K562 (cell line): ENCODE results near the gene NEURL4. TPM values are rescaled to one million over a fixed set of nuclear protein-coding genes. Genes with fewer than 3 reads are reported as not detected.

Experiments
- ARID1B ChIP-seq: fragments of 450-650 bp; IDR thresholded peaks from 2 replicates; pipeline ENCODE4 v1.6.1; 2016; ENCODE audit warnings: antibody characterized with exemption, mild to moderate bottlenecking, inconsistent platforms
- CCNT2 ChIP-seq: IDR thresholded peaks from 2 replicates; pipeline ENCODE4 v1.6.1; 2011; ENCODE audit warnings: borderline replicate concordance, low read depth, mild to moderate bottlenecking, moderate library complexity, mixed read lengths, low read length; ENCODE audit not compliant: insufficient read length; ENCODE audit errors: extremely low read depth
- DEAF1 ChIP-seq: fragments of 450-650 bp; formaldehyde crosslinking; IDR thresholded peaks from 2 replicates; pipeline ENCODE4 v1.4.0; 2020; ENCODE audit warnings: mild to moderate bottlenecking, moderate library complexity
- GABPB1 ChIP-seq: sonication (generic); formaldehyde crosslinking; IDR thresholded peaks from 2 replicates; pipeline ENCODE4 v1.8.0; 2022; ENCODE audit warnings: mild to moderate bottlenecking, missing genetic modification reagents
- HEY1 ChIP-seq: fragments of 250-450 bp; sonication (Bioruptor Pico); IDR thresholded peaks from 2 replicates; pipeline ENCODE4 v1.5.0; 2020; ENCODE audit warnings: mild to moderate bottlenecking, moderate library complexity, borderline replicate concordance
- HNRNPK ChIP-seq: fragments of 200-400 bp; formaldehyde crosslinking; IDR thresholded peaks from one replicate; pipeline ENCODE4 v1.6.1; 2018; ENCODE audit warnings: mild to moderate bottlenecking, low read depth, low read length; ENCODE audit not compliant: poor library complexity, severe bottlenecking
- KAT2B ChIP-seq: IDR thresholded peaks from one replicate; pipeline ENCODE4 v1.6.1; 2012; ENCODE audit warnings: low read depth, mild to moderate bottlenecking, control low read depth, inconsistent platforms, low read length, moderate library complexity
- NR2F6 ChIP-seq: fragments of 450-650 bp; formaldehyde crosslinking; IDR thresholded peaks from 2 replicates; pipeline ENCODE4 v1.4.0; 2020; ENCODE audit warnings: mild to moderate bottlenecking
- POLR2G ChIP-seq: fragments of 200-400 bp; formaldehyde crosslinking; IDR thresholded peaks from 2 replicates; pipeline ENCODE4 v1.6.1; 2017; ENCODE audit warnings: low read depth, mild to moderate bottlenecking, antibody characterized with exemption, low read length, moderate library complexity
- PTBP1 ChIP-seq: fragments of 200-400 bp; formaldehyde crosslinking; IDR thresholded peaks from 2 replicates; pipeline ENCODE4 v1.6.1; 2017; ENCODE audit warnings: low read depth, low read length
- SRSF3 ChIP-seq: fragments of 200-400 bp; formaldehyde crosslinking; IDR thresholded peaks from 2 replicates; pipeline ENCODE4 v1.6.1; 2016; ENCODE audit warnings: mild to moderate bottlenecking, low read length, moderate library complexity; ENCODE audit not compliant: insufficient read depth
- TAF7 ChIP-seq: fragments of 450-650 bp; IDR thresholded peaks from 2 replicates; pipeline ENCODE4 v1.6.1; 2016; ENCODE audit warnings: missing genetic modification characterization, missing compliant biosample characterization
- TAL1 ChIP-seq: fragments of 450-650 bp; IDR thresholded peaks from 2 replicates; pipeline ENCODE4 v1.6.1; 2016; ENCODE audit warnings: mild to moderate bottlenecking
- XRCC4 ChIP-seq: IDR thresholded peaks from one replicate; pipeline ENCODE4 v1.6.1; 2011; ENCODE audit not compliant: insufficient read depth, insufficient read length; ENCODE audit errors: extremely low read depth
- ZNF282 ChIP-seq: sonication (generic); formaldehyde crosslinking; IDR thresholded peaks from 2 replicates; pipeline ENCODE4 v1.8.1; 2023; ENCODE audit warnings: missing genetic modification reagents
- ZNF398 ChIP-seq: fragments of 250-450 bp; sonication (Bioruptor Pico); IDR thresholded peaks from 2 replicates; pipeline ENCODE4 v1.8.0; 2021; ENCODE audit warnings: moderate library complexity, mild to moderate bottlenecking, inconsistent platforms
- ZNF583 ChIP-seq: fragments of 250-450 bp; sonication (Bioruptor Pico); IDR thresholded peaks from 2 replicates; pipeline ENCODE4 v1.4.0; 2020
- ZNF76 ChIP-seq: fragments of 250-450 bp; sonication (Bioruptor Pico); IDR thresholded peaks from 2 replicates; pipeline ENCODE4 v1.4.0; 2020; ENCODE audit warnings: mild to moderate bottlenecking, moderate library complexity, borderline replicate concordance
- polyA plus RNA-seq, 8 experiments: library from polyadenylated mRNA; depleted of rRNA in 4 of 8; stranded (reverse) in 5 of 8; unstranded in 3 of 8; fragments of >200 nt; fragmentation: Nextera tagmentation in 2 of 8; fragmentation: Illumina TruSeq in 1 of 8; extraction: Ambion mirVana in 2 of 8; extraction: Trizol in 1 of 8; gene quantifications; 2 replicates each; pipeline versions ENCODE4 v1.2.1 to v1.2.3, GENCODE V29; 2011 to 2014; ENCODE audit warnings: inconsistent platforms in 1 of 8, missing spikeins in 1 of 8
- total RNA-seq, 7 experiments: library from RNA; depleted of rRNA in 6 of 7; stranded (reverse); fragments of >200 nt in 6 of 7; fragmentation: Illumina TruSeq in 2 of 7; extraction: Trizol in 2 of 7; gene quantifications; 2 replicates each; pipeline versions ENCODE4 v1.2.1 to v1.2.3, GENCODE V29; 2011 to 2021; ENCODE audit warnings: low replicate concordance in 1 of 7

The NEURL4 gene
- total and polyA plus RNA-seq, 9 of the 15 experiments (the other 6 are each of a cell fraction or from before 2014, with no cell fraction given) = 0.08 to 37.4 (median 11.5) TPM

GRCh38 chr17:7307686-7308624 is 21.2 kb downstream of the NEURL4 start (continued):
- no peak for TF ChIP-seq NR2F6 (CRISPR knock-in tag)
- no peak for TF ChIP-seq TAL1
- TF ChIP-seq HNRNPK = peak; percentile 69
- TF ChIP-seq DEAF1 (CRISPR knock-in tag) = no peak
- TF ChIP-seq ZNF398 (CRISPR knock-in tag) = no peak
- TF ChIP-seq POLR2G = peak; percentile 70
- no peak for TF ChIP-seq ZNF76 (CRISPR knock-in tag)
- 0 out of 2 replicates have a peak, but pooled peaks have one; percentile 63 for TF ChIP-seq SRSF3
- TF ChIP-seq ARID1B = no peak
- TF ChIP-seq XRCC4 = no peak
- TF ChIP-seq CCNT2 = no peak
- TF ChIP-seq TAF7 (tag) = no peak
- TF ChIP-seq ZNF583 (CRISPR knock-in tag) = no peak
- peak; percentile 39; the same call in 1 of the 2 replicates for TF ChIP-seq ZNF282 (CRISPR knock-in tag)
- TF ChIP-seq PTBP1 = no peak
- no peak for TF ChIP-seq HEY1 (CRISPR knock-in tag)
- TF ChIP-seq KAT2B = no peak
- peak; percentile 49; the same call in 1 of the 2 replicates for TF ChIP-seq GABPB1
